Lower lobe of right lung (tissue), 2 donors: ENCODE data around the gene CCNI. TPM values are rescaled to one million over a fixed set of nuclear protein-coding genes. Genes with fewer than 3 reads are reported as not detected.

ENCODE experiments used
- ATAC-seq, 2 donors: fragments of 200-7000 bp; cut with Tn5 transposase; one replicate each; pipeline ENCODE4 v1.9.1; 2020 to 2022; ENCODE audit warnings: mild to moderate bottlenecking in 2 of 2, moderate library complexity in 2 of 2
- DNase-seq: peaks from one replicate; pipeline ENCODE4 v3.0.0-alpha.2; 2020
- H3K27ac ChIP-seq: fragments of 200-600 bp; one replicate; pipeline ENCODE4 v1.8.0; 2022
- H3K27me3 ChIP-seq: fragments of 200-600 bp; one replicate; pipeline ENCODE4 v1.8.0; 2022; ENCODE audit warnings: low read depth
- H3K36me3 ChIP-seq: fragments of 200-600 bp; one replicate; pipeline ENCODE4 v1.8.0; 2022; ENCODE audit warnings: mild to moderate bottlenecking
- H3K4me1 ChIP-seq: fragments of 200-600 bp; one replicate; pipeline ENCODE4 v1.8.0; 2022
- H3K4me3 ChIP-seq: fragments of 200-600 bp; one replicate; pipeline ENCODE4 v1.8.0; 2022; ENCODE audit warnings: mild to moderate bottlenecking
- H3K9me3 ChIP-seq: fragments of 200-600 bp; one replicate; pipeline ENCODE4 v1.8.0; 2022
- intact Hi-C: fragments of 100-400 bp; cut with DNase I; formaldehyde crosslinking; loops from one replicate; pipeline ENCODE4 v1.11.0; 2022
- total RNA-seq: library from RNA; stranded (reverse); fragmentation: NEBNext Ultra II Directional; extraction: Animal tissue kit (Norgen Biotek cat#: 25700); gene quantifications from one replicate; pipeline ENCODE4 v1.2.1, GENCODE V29; 2021
- TF ChIP-seq, protein P1 (sequence below): fragments of 200-600 bp; IDR thresholded peaks from one replicate; pipeline ENCODE4 v1.8.0; 2022; ENCODE audit warnings: antibody characterized with exemption, mild to moderate bottlenecking
- donor health status: DM: no; HTN: yes; CAD: no; lungs with severe emphysema.

CCNI gene
- total RNA-seq, 1 donor from 2014 or later = 327 TPM

DNA sequence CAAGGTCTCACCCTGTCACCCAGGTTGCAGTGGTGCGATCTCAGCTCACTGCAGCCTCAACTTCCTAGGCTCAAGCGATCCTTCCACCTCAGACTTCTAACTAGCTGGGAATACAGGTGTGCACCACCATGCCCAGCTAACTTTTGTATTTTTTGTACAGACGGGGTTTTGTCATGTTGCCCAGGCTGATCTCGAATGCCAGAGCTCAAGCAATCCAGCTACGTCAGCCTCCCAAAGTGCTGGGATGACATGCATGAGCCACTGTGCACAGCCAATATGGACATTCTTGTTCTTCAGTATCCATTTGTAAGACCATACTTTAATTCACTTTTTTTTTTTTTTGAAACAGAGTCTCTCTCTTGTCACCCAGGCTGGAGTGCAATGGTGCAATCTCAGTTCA is 3.5 kb upstream of the CCNI start:
- intact Hi-C loops = no loop called here
- no peaks in the 10 kb centered on the region for H3K36me3 ChIP-seq
- no peak overlapping the region for H3K4me3 ChIP-seq
- H3K27me3 ChIP-seq = no peaks in the 10 kb centered on the region
- DNase-seq (no peak), ATAC-seq (no peak)
- no peaks in the 10 kb centered on the region for H3K9me3 ChIP-seq
- TF ChIP-seq, protein P1, sequence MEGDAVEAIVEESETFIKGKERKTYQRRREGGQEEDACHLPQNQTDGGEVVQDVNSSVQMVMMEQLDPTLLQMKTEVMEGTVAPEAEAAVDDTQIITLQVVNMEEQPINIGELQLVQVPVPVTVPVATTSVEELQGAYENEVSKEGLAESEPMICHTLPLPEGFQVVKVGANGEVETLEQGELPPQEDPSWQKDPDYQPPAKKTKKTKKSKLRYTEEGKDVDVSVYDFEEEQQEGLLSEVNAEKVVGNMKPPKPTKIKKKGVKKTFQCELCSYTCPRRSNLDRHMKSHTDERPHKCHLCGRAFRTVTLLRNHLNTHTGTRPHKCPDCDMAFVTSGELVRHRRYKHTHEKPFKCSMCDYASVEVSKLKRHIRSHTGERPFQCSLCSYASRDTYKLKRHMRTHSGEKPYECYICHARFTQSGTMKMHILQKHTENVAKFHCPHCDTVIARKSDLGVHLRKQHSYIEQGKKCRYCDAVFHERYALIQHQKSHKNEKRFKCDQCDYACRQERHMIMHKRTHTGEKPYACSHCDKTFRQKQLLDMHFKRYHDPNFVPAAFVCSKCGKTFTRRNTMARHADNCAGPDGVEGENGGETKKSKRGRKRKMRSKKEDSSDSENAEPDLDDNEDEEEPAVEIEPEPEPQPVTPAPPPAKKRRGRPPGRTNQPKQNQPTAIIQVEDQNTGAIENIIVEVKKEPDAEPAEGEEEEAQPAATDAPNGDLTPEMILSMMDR = no peak
- H3K4me1 ChIP-seq = peaks cover 10% of the 10 kb centered on the region
- no peak overlapping the region for H3K27ac ChIP-seq

DNA sequence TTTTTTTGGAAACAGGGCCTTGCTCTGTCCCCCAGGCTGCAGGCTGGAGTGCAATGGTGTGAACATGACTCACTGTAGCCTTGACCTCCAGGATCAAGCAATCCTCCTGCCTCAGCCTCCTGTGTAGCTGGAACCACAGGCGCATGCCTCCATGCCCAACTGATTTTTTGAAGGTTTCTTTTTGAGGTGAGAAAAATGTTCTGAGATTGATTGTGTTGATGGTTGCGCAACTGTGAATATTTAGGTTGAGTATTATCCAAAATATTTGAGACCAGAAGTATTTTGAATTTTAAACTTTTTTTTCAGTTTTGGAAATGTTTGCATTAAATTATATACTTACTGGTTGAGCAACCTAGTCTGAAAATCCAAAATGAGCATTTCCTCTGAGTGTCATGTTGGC is 2.6 kb upstream of the CCNI start:
- Histone ChIP-seq H3K4me1 (peaks cover 13% of the 10 kb centered on the region), H3K27ac (no peak overlapping the region), H3K9me3 (no peaks in the 10 kb centered on the region), H3K36me3 (no peaks in the 10 kb centered on the region), H3K4me3 (no peak overlapping the region), H3K27me3 (no peaks in the 10 kb centered on the region)
- ATAC-seq = no peak
- no peak for DNase-seq
- intact Hi-C loops = no loop called here
- TF ChIP-seq, protein P1 = no peak

DNA sequence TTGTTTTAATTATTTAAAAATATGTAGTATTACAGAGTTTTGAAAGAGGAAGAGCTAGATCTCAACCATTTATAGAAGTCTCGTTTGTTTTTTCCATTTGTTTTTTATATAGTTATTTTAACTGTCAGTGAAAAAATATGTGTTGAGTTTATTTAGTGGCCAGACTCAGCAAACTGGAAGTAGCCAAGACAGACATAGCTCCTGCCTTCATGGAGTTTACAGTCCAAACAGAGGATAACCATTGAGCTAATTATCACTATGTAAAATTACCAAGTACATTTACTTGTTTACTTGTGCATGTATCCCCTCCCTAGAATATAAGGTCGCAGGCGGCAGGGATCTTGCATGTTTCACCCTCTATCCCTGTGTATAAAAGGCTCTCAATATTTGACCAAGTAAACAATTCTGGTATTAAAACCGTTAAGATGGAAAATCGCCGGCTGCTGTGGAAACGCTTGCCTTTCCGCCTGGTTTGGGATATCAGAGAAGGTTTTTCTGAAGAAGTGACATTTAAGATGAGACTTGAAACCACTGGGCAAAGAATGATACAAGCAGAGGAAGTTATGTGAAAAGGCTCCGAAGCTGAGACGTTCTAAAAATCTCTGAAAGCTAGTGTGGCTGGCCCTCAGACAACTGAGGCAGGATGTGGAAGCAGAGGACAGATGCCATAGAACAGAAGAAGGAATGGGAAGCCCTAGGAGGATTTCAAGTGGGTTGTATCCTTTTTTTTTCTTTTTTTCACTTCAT is 1.3 kb upstream of the CCNI start:
- no peaks in the 10 kb centered on the region for H3K36me3 ChIP-seq
- no peaks in the 10 kb centered on the region for H3K9me3 ChIP-seq
- no peak for ATAC-seq
- H3K4me3 ChIP-seq = peak overlapping the region; percentile 70
- TF ChIP-seq, protein P1 = no peak
- H3K27ac ChIP-seq = peak overlapping the region; percentile 98
- intact Hi-C loops = no loop called here
- peaks cover 26% of the 10 kb centered on the region for H3K4me1 ChIP-seq
- H3K27me3 ChIP-seq = no peaks in the 10 kb centered on the region
- no peak for DNase-seq

DNA sequence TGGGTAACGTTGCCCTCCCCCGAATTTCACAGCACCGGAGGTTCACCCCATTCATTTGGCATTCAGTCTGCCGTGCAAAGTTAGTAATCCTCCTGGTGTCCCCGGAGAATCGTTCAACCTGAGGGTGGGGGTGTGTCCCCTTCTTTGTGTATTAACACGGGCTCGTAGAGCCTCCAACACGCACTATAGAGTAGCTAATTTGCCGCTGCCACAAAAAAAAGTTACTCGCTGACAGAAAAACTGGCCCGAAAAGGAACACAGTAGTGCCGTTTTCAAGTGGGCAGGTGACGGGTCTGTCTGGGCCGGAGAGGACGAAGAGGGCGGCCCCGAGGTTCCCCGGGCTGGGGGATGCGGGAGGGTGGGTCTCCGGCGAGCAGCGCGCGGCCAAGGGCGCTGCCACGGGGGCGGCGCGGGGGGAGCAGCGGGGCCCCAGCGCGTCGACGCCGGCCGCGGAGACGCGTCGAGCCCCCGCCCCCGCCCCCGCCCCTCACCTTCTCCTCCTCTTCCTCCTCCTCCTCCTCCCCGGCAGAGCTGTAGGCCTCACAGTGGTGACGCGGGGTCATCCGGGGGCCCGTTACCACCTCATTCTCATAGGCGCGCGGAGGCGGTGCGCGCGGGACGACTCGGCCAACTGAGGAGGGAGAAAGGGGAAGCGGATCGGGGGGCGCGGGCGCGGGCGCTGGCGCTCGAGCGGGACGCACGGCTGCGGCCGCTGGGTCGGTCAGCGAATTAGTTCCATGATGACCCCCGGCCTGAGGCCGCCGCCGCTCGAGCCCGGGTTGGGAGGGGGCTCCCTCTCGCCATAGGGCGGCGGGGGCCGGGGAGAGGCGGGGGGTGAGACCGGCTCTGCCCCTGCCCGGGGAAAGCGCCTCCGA is 571 bp downstream of the CCNI start:
- no peaks in the 10 kb centered on the region for H3K27me3 ChIP-seq
- ATAC-seq = peak; percentile 82 to 88
- peak; percentile 90 for DNase-seq
- TF ChIP-seq, protein P1 = no peak
- intact Hi-C loops = no loop called here
- H3K9me3 ChIP-seq = no peaks in the 10 kb centered on the region
- H3K36me3 ChIP-seq = no peaks in the 10 kb centered on the region
- H3K4me3 ChIP-seq = peak overlapping the region; percentile 70
- peak overlapping the region; percentile 98 for H3K27ac ChIP-seq
- peaks cover 36% of the 10 kb centered on the region for H3K4me1 ChIP-seq

DNA sequence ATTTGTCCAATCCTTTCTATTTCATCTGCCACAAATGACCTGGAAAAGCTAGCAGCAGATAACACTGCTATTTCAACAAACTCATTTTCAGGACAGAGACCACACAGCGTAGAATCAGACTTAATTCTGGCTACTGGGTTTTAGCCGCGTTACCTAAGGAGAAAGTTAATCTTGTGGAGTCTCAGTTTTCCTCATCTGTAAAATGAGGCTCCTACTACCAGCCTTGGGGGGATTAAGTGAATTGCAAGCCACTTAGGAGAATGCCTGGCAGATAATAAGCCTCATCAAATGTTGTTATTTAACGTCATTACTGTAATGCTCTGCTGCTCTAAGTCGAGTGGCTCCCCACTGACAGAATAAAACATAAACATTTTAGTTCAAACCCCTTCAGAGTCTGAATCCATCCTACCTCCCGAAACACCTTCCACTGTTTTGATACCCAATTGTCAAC is 1.4 kb downstream of the CCNI start:
- peak overlapping the region; percentile 98 for H3K27ac ChIP-seq
- H3K36me3 ChIP-seq = no peaks in the 10 kb centered on the region
- intact Hi-C loops = no loop called here
- H3K4me3 ChIP-seq = peak overlapping the region; percentile 70
- H3K9me3 ChIP-seq = no peaks in the 10 kb centered on the region
- H3K27me3 ChIP-seq = no peaks in the 10 kb centered on the region
- TF ChIP-seq, protein P1 = no peak
- H3K4me1 ChIP-seq = peaks cover 36% of the 10 kb centered on the region
- ATAC-seq = no peak
- no peak for DNase-seq
